Nephron progenitor cell (in vitro differentiated cells): Measurements from ENCODE around the gene LIFR.
A peak's percentile ranks its signal among the peaks of the same experiment; 100 is the strongest.

Experiments
- DNase-seq: peaks from one replicate; pipeline ENCODE4 v3.0.0; 2021
- H3K27ac Mint-ChIP-seq: 2 replicates; pipeline ENCODE4 v1.8.0; 2021; ENCODE audit warnings: mild to moderate bottlenecking, moderate library complexity, mixed read lengths
- H3K27me3 Mint-ChIP-seq: 2 replicates; pipeline ENCODE4 v1.8.0; 2021; ENCODE audit warnings: mild to moderate bottlenecking, low read depth, mixed read lengths; ENCODE audit not compliant: poor library complexity
- H3K36me3 Mint-ChIP-seq: 2 replicates; pipeline ENCODE4 v1.8.0; 2021; ENCODE audit warnings: low read depth, mixed read lengths
- H3K4me1 Mint-ChIP-seq: 2 replicates; pipeline ENCODE4 v1.8.0; 2021; ENCODE audit warnings: mixed read lengths
- H3K4me3 Mint-ChIP-seq: 2 replicates; pipeline ENCODE4 v1.8.0; 2021; ENCODE audit warnings: mild to moderate bottlenecking, moderate library complexity, mixed read lengths
- H3K9me3 Mint-ChIP-seq: 2 replicates; pipeline ENCODE4 v1.8.0; 2021; ENCODE audit warnings: mild to moderate bottlenecking, moderate library complexity, mixed read lengths
- TF ChIP-seq, protein P1 (sequence below): fragments of 200-600 bp; sonication (generic); IDR thresholded peaks from 2 replicates; pipeline ENCODE4 v1.5.0; 2021; ENCODE audit warnings: antibody characterized with exemption

The LIFR gene

GRCh38 chr5:38595132-38595745 lies 38.8 kb upstream of the LIFR start:
- Mint-ChIP-seq H3K27ac (no peak overlapping the region), H3K27me3 (no peaks in the 10 kb centered on the region), H3K36me3 (no peaks in the 10 kb centered on the region), H3K4me3 (no peak overlapping the region), H3K4me1 (peaks cover 8% of the 10 kb centered on the region), H3K9me3 (no peaks in the 10 kb centered on the region)
- TF ChIP-seq, protein P1, sequence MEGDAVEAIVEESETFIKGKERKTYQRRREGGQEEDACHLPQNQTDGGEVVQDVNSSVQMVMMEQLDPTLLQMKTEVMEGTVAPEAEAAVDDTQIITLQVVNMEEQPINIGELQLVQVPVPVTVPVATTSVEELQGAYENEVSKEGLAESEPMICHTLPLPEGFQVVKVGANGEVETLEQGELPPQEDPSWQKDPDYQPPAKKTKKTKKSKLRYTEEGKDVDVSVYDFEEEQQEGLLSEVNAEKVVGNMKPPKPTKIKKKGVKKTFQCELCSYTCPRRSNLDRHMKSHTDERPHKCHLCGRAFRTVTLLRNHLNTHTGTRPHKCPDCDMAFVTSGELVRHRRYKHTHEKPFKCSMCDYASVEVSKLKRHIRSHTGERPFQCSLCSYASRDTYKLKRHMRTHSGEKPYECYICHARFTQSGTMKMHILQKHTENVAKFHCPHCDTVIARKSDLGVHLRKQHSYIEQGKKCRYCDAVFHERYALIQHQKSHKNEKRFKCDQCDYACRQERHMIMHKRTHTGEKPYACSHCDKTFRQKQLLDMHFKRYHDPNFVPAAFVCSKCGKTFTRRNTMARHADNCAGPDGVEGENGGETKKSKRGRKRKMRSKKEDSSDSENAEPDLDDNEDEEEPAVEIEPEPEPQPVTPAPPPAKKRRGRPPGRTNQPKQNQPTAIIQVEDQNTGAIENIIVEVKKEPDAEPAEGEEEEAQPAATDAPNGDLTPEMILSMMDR: no peak
- no peak for DNase-seq

DNA sequence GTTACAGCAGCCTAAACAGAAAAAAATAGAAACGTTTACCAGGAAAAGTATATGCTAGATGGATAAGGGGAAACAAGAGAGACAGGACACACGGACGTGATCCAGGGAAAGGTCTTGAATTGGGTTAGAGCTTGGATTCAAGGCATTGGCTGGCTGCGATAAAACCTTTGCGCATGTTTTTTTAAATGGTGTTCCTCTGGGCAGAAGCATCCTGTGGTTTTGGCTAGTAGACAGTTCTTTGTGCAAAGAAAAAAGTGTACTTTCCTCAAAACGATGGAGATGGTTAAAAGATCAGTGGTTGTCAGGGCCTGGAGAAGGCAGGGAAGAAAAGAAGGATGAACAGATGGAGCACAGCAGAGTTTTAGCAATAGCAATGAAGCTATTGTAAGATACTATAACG lies 37.5 kb upstream of the LIFR start:
- H3K9me3 Mint-ChIP-seq: no peaks in the 10 kb centered on the region
- no peaks in the 10 kb centered on the region for H3K27me3 Mint-ChIP-seq
- H3K4me3 Mint-ChIP-seq: no peak overlapping the region
- DNase-seq: no peak
- TF ChIP-seq, protein P1: no peak
- H3K27ac Mint-ChIP-seq: no peak overlapping the region
- H3K36me3 Mint-ChIP-seq: no peaks in the 10 kb centered on the region
- peaks cover 8% of the 10 kb centered on the region for H3K4me1 Mint-ChIP-seq

GRCh38 chr5:38591523-38591849 lies 35.0 kb upstream of the LIFR start:
- no peak overlapping the region for H3K4me3 Mint-ChIP-seq
- H3K36me3 Mint-ChIP-seq: no peaks in the 10 kb centered on the region
- no peaks in the 10 kb centered on the region for H3K27me3 Mint-ChIP-seq
- H3K4me1 Mint-ChIP-seq: no peaks in the 10 kb centered on the region
- DNase-seq: no peak
- H3K9me3 Mint-ChIP-seq: no peaks in the 10 kb centered on the region
- TF ChIP-seq, protein P1: no peak
- H3K27ac Mint-ChIP-seq: no peak overlapping the region

DNA sequence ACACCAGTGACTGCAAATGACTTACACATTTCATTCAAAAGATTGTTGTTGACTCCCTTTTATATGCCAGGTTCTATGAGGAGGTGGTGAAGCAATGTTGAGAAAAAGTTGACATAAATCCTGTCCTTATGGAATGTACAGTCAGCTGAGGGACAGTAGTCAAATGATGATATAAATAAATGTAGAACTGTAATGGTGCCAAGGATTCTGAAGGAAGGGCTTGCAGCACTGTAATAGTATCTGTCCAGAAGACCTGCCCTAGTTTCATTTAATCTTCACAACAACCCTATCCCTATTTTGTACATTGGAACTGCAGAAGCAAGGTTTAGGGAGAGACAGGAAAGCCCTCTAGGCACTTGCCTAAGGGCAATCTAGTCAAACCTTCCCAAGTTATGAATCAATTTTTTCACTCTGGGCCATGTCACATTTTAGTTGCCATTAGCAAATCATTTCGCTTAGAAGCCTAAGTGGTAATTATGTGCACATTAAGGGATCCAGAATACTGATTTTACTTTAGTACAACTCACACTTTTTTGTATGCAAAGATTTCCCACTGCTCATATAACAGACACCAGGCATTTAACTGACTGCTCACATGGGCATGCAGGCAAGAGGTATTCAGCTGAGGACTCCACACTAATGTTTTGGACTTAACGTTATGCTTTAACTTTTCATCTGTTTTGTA lies 34.5 kb upstream of the LIFR start:
- no peaks in the 10 kb centered on the region for H3K36me3 Mint-ChIP-seq
- H3K27me3 Mint-ChIP-seq: no peaks in the 10 kb centered on the region
- H3K4me3 Mint-ChIP-seq: no peak overlapping the region
- no peak overlapping the region for H3K27ac Mint-ChIP-seq
- TF ChIP-seq, protein P1: no peak
- DNase-seq: no peak
- H3K4me1 Mint-ChIP-seq: no peaks in the 10 kb centered on the region
- no peaks in the 10 kb centered on the region for H3K9me3 Mint-ChIP-seq

- H3K4me1 Mint-ChIP-seq: no peaks in the 10 kb centered on the region
- H3K9me3 Mint-ChIP-seq: no peaks in the 10 kb centered on the region
- H3K36me3 Mint-ChIP-seq: no peaks in the 10 kb centered on the region
- TF ChIP-seq, protein P1: no peak
- no peak overlapping the region for H3K27ac Mint-ChIP-seq
- H3K27me3 Mint-ChIP-seq: no peaks in the 10 kb centered on the region
- H3K4me3 Mint-ChIP-seq: no peak overlapping the region
- DNase-seq: no peak
Measured at GRCh38 chr5:38589629-38590028, 33.2 kb upstream of the LIFR start.

DNA sequence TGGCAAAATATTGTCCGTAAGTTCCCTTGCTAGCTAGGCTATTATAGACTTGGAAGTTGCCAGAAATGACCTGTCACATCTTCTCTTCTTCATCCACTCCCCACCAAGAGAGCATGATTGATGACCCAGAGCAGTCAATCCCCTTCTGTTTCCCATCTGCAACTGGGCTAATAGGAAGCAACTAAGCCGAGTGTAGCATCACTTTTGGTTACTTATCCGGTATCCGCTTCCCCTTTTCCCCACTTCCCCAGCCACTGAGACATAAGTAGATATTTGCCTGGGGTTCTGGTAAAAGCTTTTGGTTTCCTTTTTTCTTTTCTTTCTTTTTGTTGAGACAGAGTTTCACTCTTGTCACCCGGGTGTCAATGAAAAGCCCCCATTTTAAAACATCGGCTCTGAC lies 29.4 kb upstream of the LIFR start:
- TF ChIP-seq, protein P1: no peak
- H3K36me3 Mint-ChIP-seq: no peaks in the 10 kb centered on the region
- DNase-seq: no peak
- peaks cover 4% of the 10 kb centered on the region for H3K27me3 Mint-ChIP-seq
- H3K27ac Mint-ChIP-seq: peak overlapping the region; percentile 70
- H3K9me3 Mint-ChIP-seq: no peaks in the 10 kb centered on the region
- H3K4me1 Mint-ChIP-seq: peaks cover 5% of the 10 kb centered on the region
- no peak overlapping the region for H3K4me3 Mint-ChIP-seq
